Stimulated activated CD4-positive, alpha-beta T cell treated with anti-CD3 and anti-CD28 coated beads, Interleukin-4, amount 100 ng/mL, for 1 hour (primary cell): Measurements from ENCODE around the gene CTTNBP2NL.
"Not testable (repeated sequence)": the region's sequence is repeated elsewhere in the genome, so short reads cannot be mapped to it uniquely, and the experiment has no call there.

Experiments
- DNase-seq: peaks from one replicate; pipeline ENCODE4 v3.0.0-alpha.2; 2020

Gene CTTNBP2NL

GRCh38 chr1:112429749-112430148 lies 33.7 kb downstream of the CTTNBP2NL start:
- no peak for DNase-seq

- no peak for DNase-seq
These were observed 35.0 kb downstream of the CTTNBP2NL start for GRCh38 chr1:112431038-112431437.

- DNase-seq: no peak
These were observed 39.4 kb downstream of the CTTNBP2NL start for GRCh38 chr1:112435448-112435847.

GRCh38 chr1:112436384-112437156 lies 40.6 kb downstream of the CTTNBP2NL start:
- no peak for DNase-seq

GRCh38 chr1:112438156-112438555 lies 42.1 kb downstream of the CTTNBP2NL start:
- not testable (repeated sequence) for DNase-seq

- DNase-seq: no peak
These were observed 43.6 kb downstream of the CTTNBP2NL start for GRCh38 chr1:112439592-112439991.

- no peak for DNase-seq
These were observed 44.6 kb downstream of the CTTNBP2NL start for GRCh38 chr1:112440574-112440973.

GRCh38 chr1:112444269-112444668 lies 48.3 kb downstream of the CTTNBP2NL start:
- no peak for DNase-seq

- DNase-seq: no peak
These were observed 49.6 kb downstream of the CTTNBP2NL start for GRCh38 chr1:112445596-112445995.

- DNase-seq: no peak
These were observed 50.4 kb downstream of the CTTNBP2NL start for GRCh38 chr1:112446411-112446810.

GRCh38 chr1:112448904-112449629 lies 53.1 kb downstream of the CTTNBP2NL start:
- DNase-seq: no peak

- DNase-seq: no peak
These were observed 53.6 kb downstream of the CTTNBP2NL start for GRCh38 chr1:112449630-112449983.

GRCh38 chr1:112450773-112451172 lies 54.8 kb downstream of the CTTNBP2NL start:
- no peak for DNase-seq

- DNase-seq: not testable (repeated sequence)
These were observed 55.3 kb downstream of the CTTNBP2NL start for GRCh38 chr1:112451301-112451700.

- DNase-seq: no peak
These were observed 57.9 kb downstream of the CTTNBP2NL start for GRCh38 chr1:112453876-112454275.

- DNase-seq: no peak
These were observed 58.3 kb downstream of the CTTNBP2NL start for GRCh38 chr1:112454316-112454715.

- no peak for DNase-seq
These were observed 61.2 kb downstream of the CTTNBP2NL start for GRCh38 chr1:112457241-112457640.

GRCh38 chr1:112457955-112458354 lies 61.9 kb downstream of the CTTNBP2NL start:
- no peak for DNase-seq

GRCh38 chr1:112458756-112459155 lies 62.7 kb downstream of the CTTNBP2NL start:
- DNase-seq: no peak

- DNase-seq: no peak
These were observed 64.6 kb downstream of the CTTNBP2NL start for GRCh38 chr1:112460615-112461014.

GRCh38 chr1:112461200-112461871 lies 65.3 kb downstream of the CTTNBP2NL start:
- no peak for DNase-seq

- no peak for DNase-seq
These were observed 66.9 kb downstream of the CTTNBP2NL start for GRCh38 chr1:112462953-112463279.

- no peak for DNase-seq
These were observed 68.5 kb downstream of the CTTNBP2NL start for GRCh38 chr1:112464501-112464900.

GRCh38 chr1:112465122-112465521 lies 69.1 kb downstream of the CTTNBP2NL start:
- DNase-seq: no peak
